ENCODE measurements around the gene GNAO1.

DNA sequence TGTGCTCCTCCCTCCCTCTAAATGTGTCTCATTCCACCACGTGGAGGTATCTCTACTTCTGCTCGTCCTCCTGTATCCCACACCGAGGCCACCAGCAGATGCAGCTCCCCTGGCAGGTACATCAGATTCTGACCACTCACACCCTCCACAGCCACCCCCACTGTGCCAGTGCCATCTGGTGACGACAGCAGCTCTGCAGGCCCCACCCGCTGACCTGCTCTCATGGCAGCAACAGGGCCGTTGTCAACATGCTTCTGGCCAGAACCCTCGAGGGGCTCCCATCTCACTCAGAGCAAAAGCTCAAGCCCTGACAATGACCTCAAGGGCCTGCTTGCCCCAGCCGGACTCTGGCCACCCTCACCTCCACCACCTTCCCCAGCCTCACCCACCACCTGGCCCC lies 140.6 kb downstream of the GNAO1 start:
- TF ChIP-seq, protein P1, sequence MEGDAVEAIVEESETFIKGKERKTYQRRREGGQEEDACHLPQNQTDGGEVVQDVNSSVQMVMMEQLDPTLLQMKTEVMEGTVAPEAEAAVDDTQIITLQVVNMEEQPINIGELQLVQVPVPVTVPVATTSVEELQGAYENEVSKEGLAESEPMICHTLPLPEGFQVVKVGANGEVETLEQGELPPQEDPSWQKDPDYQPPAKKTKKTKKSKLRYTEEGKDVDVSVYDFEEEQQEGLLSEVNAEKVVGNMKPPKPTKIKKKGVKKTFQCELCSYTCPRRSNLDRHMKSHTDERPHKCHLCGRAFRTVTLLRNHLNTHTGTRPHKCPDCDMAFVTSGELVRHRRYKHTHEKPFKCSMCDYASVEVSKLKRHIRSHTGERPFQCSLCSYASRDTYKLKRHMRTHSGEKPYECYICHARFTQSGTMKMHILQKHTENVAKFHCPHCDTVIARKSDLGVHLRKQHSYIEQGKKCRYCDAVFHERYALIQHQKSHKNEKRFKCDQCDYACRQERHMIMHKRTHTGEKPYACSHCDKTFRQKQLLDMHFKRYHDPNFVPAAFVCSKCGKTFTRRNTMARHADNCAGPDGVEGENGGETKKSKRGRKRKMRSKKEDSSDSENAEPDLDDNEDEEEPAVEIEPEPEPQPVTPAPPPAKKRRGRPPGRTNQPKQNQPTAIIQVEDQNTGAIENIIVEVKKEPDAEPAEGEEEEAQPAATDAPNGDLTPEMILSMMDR (optimal IDR thresholded peaks at IDR 0.05 in 1 of 3, IDR thresholded peaks at IDR 0.05 in 1 of 3, conservative IDR thresholded peaks at IDR 0.05 in 1 of 3; ENCODE audit: extremely low read depth in 1 of 3, insufficient read depth in 2 of 3, low read length in 3 of 3), result no peak
- no peak for TF ChIP-seq EZH2 (IDR thresholded peaks at IDR 0.05; ENCODE audit: low read length)

Data from keratinocyte (primary cell).